ENCODE measurements around the gene LINGO1.

DNA sequence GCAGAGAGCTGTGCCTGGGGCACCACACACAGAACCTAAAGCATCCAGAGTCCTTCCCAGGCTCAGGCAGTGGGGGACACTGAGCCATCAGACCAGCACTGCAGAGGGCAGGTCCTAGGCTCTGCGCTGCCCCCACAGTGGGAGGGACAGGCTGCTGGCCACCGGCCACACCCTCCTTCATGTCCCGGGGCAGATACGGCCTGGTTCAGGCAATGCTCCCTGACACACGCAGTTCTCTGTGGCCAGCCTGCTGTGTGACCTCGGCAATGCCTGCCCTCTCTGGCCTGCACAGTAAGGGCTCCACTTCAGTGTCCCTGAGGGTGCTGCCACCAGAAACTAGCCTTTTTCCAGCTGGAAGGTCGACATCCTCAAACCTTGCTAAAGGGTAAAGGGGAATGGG, 12.4 kb downstream of the LINGO1 start:
- TF ChIP-seq FOSB (CRISPR knock-in tag; IDR thresholded peaks at IDR 0.05) (no peak), EP300 (IDR thresholded peaks at IDR 0.05) (no peak), CTCF (IDR thresholded peaks at IDR 0.05) (no peak), REST (IDR thresholded peaks at IDR 0.05) (no peak), POLR2A (IDR thresholded peaks at IDR 0.05; ENCODE audit: low read length) (no peak), CHD4 (IDR thresholded peaks at IDR 0.05; ENCODE audit: borderline replicate concordance) (no peak), PBX3 (IDR thresholded peaks at IDR 0.05) (no peak), BHLHE40 (IDR thresholded peaks at IDR 0.05; ENCODE audit: low read depth, low read length) (no peak)
